Measurements from ENCODE around the gene PCSK6.

DNA sequence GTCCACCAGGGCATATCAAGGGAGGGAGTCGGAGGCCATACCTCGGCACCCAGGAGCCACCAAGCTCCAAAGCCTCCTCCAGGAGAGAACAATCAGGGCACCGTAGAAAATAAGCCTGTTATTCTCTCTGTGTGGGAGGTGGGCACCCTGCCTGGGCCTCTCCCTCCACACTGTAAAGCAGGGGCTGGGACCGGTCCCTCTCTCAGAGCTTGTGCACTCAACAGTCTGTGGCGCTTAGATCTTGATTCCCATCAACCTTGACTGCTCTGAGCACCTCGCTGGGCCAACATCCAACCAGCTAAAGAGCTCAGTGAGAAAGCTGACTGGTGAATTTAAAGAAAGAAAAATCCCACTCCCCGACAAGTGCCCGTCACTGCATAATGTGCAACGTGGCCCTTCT lies 53.0 kb downstream of the PCSK6 start:
- TF ChIP-seq YY1 (IDR thresholded peaks at IDR 0.05; ENCODE audit: low read depth) = no peak
- TF ChIP-seq ZBTB7A (IDR thresholded peaks at IDR 0.05; ENCODE audit: low read depth) = no peak
- TF ChIP-seq EP300 (IDR thresholded peaks at IDR 0.05; ENCODE audit: borderline replicate concordance) = no peak
- no peak for TF ChIP-seq TEAD4 (IDR thresholded peaks at IDR 0.05)

Data from Ishikawa (cell line).